ENCODE results near the gene MZT2B.
"Not testable (repeated sequence)": the region's sequence is repeated elsewhere in the genome, so short reads cannot be mapped to it uniquely, and the experiment has no call there.

- TF ChIP-seq NKRF (IDR thresholded peaks at IDR 0.05; ENCODE audit: borderline replicate concordance); ZEB2 (IDR thresholded peaks at IDR 0.05); PPARD (CRISPR knock-in tag; IDR thresholded peaks at IDR 0.05); KDM1A (IDR thresholded peaks at IDR 0.05); EZH2 (IDR thresholded peaks at IDR 0.05; ENCODE audit: borderline replicate concordance, low read depth, low read length): not testable (repeated sequence)
These were observed 45.5 kb upstream of the MZT2B start for GRCh38 chr2:130136546-130136945.

Measured in K562 (cell line).